GM19193 (cell line): ENCODE data around the gene RHPN2.

Source experiments
- POLR2A ChIP-seq: IDR thresholded peaks from 4 replicates; pipeline ENCODE4 v1.6.1; 2011; ENCODE audit not compliant: insufficient read depth, insufficient read length; ENCODE audit errors: extremely low read depth

RHPN2 gene

DNA sequence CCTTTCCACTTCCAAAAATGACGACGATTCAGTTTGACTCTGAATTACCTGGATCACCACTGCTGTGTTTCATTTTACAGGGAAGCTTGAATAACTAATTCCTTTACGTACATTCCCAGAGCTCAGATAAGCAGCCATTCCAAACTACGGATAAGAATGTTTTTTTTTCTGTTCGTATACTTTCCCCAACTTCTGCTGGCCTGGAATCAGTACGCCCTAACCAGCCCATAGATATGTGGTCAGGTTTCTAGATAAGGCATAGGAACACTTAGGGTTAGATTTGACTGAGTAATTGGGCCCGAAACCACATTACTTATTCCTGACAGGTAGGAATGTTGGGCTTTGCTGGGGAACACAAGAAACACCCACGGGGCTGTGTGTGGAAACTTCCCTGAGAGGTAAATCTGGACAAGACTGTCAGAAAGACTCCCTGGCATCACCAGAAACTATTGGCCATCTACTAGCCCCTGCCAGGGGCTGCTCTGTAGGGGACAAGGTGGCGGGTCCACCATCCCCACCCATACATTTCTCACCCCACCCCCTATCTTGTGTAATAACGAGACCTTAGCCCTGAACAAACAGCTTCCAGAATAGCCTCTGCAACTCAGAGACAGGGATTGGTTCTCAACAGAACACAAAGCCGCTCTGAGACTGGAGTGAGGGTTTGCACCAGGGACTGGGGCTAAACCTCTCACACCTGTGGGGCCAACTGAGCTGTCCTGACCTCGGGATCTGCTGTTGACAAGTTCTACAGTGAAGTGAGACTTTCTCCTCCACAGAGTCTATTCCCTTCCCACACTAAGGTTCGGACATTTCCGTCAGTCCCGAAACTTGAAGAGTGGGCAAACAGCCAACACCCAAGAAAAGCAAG, 15.6 kb downstream of the RHPN2 start:
- no peak for TF ChIP-seq POLR2A

DNA sequence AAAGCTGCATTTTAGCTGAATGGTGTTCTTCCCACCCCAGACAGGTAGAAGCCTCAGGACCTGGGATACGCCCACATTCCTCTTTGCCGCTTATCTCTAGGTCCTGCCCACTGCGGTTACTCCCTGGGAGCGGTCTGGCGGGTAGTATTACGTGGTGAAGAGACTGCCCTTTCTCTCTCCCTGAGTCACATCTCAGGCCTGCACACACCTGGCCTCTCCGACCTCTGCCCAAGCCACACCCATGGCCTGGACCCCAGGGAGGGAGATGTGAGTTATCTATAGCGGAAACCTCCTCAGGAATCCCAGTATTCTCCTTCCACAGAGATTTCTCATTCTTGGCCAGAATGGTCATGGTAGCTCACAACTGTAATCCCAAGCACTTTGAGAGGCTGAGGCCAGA, 17.3 kb downstream of the RHPN2 start:
- TF ChIP-seq POLR2A = no peak

GRCh38 chr19:33040994-33041827, 23.5 kb downstream of the RHPN2 start:
- TF ChIP-seq POLR2A = no peak

DNA sequence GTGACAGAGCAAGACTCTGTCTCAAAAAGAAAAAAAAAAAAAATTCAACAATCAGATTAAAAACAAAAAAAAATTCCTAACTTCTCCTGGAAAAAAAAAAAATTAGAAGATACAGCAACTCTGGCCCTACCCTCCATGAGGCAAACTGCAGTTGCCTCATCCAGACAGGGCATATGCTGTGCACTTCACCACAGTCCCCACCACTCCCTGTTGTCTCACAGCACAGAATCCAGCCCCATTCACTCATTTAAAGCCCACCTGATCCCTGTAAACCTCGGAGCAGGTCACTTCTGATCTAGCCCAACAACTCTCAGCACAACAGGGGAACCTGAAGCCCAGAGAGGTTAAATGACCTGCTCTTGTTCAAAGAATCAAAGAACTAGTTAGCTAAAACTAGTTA, 24.9 kb downstream of the RHPN2 start:
- TF ChIP-seq POLR2A = no peak

- TF ChIP-seq POLR2A = no peak
These were observed 25.5 kb downstream of the RHPN2 start for GRCh38 chr19:33039108-33039599.

- TF ChIP-seq POLR2A = no peak
These were observed 29.2 kb downstream of the RHPN2 start for GRCh38 chr19:33035461-33035860.

GRCh38 chr19:33032218-33032781, 32.4 kb downstream of the RHPN2 start:
- no peak for TF ChIP-seq POLR2A

DNA sequence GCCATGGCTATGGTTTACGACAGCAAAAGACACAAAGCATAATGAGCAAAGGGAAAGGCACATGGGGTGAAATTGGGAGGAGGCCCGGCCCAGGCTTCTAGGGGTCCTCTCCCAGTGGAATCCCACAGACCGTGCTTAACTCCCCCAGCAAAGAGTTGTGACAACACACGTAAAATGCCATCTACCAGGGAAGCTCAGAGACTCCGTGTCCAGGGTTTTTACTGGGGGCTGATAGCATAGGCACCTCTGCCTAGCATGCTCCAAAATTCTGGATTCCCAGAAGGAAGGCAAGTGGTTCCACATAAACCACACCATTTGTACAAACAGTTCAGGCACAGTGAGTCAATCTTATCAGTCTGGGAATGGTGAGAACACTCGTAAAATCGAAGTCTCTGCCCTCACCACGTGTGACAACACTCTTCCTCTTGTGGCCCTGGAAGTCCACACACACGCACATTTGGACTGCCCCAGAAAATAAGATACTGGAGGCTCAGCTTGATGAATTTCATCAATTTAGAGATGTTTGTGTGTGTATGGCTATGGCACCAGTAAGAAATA, 34.9 kb downstream of the RHPN2 start:
- TF ChIP-seq POLR2A = no peak

GRCh38 chr19:33024398-33024797, 40.3 kb downstream of the RHPN2 start:
- TF ChIP-seq POLR2A = no peak

GRCh38 chr19:33022472-33023116, 42.1 kb downstream of the RHPN2 start:
- TF ChIP-seq POLR2A = no peak

GRCh38 chr19:33008738-33009137, 56.0 kb downstream of the RHPN2 start:
- TF ChIP-seq POLR2A = no peak

DNA sequence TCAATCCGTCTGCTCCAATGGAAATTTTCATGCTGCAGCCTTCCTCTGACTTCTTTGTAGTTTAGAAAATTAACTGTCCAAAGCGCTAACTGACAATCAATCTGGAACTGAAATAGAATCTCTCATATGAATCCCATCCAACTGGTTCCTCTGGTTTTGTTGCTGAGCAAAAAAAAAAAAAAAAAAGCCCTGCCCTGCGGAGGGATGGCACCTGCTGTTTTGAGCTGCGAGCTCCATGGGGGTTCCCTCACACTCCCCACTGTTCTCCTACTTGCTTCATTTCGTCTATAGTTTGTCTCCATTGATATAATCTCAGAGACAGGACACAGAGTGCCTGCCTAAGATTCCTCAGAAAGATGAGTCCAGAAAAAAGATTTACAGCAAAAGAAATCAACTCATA, 59.2 kb downstream of the RHPN2 start:
- TF ChIP-seq POLR2A = no peak

- no peak for TF ChIP-seq POLR2A
These were observed 63.8 kb downstream of the RHPN2 start for GRCh38 chr19:33000910-33001309.

- no peak for TF ChIP-seq POLR2A
These were observed 64.2 kb downstream of the RHPN2 start for GRCh38 chr19:33000510-33000909.

- TF ChIP-seq POLR2A = no peak
These were observed 66.0 kb downstream of the RHPN2 start for GRCh38 chr19:32998722-32999121.

GRCh38 chr19:32997716-32998355, 66.9 kb downstream of the RHPN2 start:
- no peak for TF ChIP-seq POLR2A
